AG09309 (cell line): ENCODE data around the gene IPMK.
A peak's percentile ranks its signal among the peaks of the same experiment; 100 is the strongest.

ENCODE experiments used
- DNase-seq: peaks from one replicate; pipeline ENCODE4 v3.0.0-alpha.2; 2010; ENCODE audit warnings: low read depth
- H3K4me3 ChIP-seq: 2 replicates; pipeline ENCODE4 v1.5.1; 2011; ENCODE audit warnings: mild to moderate bottlenecking, low read depth, low read length, moderate library complexity; ENCODE audit not compliant: control insufficient read depth
- TF ChIP-seq, protein P1 (sequence below): IDR thresholded peaks from 2 replicates; pipeline ENCODE4 v1.5.1; 2011; ENCODE audit warnings: mild to moderate bottlenecking, low read depth, low read length, inconsistent platforms; ENCODE audit not compliant: insufficient read depth, control insufficient read depth; ENCODE audit errors: missing control alignments

IPMK gene

DNA sequence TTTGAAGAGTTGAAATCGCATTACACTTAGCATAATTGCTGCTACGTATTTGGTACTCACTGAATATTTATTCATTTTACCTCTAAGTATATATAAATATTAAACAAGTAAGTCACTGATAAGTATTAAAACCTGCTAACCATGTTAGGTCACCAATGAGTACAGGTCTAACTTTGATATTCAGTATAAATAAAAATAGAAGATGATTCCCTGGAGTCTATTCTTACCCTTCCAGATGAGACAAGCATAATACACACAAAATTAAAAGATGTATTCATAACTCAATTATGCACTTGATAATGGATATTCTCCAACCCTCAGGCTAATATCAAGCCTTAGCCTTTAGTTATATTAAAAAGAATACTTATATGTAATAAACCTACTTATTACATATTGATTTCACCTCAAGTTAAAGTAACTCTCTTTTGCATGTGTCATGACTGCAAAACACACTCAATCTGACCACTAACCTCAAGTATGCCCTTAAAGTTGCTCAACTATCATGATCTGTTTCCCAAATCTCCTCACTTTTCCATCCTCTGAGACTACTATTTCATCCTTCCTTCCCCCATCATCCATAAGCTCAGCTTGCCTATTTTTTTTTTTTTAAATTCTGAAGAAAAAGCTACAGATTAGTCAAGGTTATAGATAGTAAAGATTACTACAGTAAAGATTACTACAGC, 46.8 kb downstream of the IPMK start:
- peak; percentile 42 for DNase-seq
- TF ChIP-seq, protein P1, sequence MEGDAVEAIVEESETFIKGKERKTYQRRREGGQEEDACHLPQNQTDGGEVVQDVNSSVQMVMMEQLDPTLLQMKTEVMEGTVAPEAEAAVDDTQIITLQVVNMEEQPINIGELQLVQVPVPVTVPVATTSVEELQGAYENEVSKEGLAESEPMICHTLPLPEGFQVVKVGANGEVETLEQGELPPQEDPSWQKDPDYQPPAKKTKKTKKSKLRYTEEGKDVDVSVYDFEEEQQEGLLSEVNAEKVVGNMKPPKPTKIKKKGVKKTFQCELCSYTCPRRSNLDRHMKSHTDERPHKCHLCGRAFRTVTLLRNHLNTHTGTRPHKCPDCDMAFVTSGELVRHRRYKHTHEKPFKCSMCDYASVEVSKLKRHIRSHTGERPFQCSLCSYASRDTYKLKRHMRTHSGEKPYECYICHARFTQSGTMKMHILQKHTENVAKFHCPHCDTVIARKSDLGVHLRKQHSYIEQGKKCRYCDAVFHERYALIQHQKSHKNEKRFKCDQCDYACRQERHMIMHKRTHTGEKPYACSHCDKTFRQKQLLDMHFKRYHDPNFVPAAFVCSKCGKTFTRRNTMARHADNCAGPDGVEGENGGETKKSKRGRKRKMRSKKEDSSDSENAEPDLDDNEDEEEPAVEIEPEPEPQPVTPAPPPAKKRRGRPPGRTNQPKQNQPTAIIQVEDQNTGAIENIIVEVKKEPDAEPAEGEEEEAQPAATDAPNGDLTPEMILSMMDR = no peak
- no peak overlapping the region for H3K4me3 ChIP-seq

DNA sequence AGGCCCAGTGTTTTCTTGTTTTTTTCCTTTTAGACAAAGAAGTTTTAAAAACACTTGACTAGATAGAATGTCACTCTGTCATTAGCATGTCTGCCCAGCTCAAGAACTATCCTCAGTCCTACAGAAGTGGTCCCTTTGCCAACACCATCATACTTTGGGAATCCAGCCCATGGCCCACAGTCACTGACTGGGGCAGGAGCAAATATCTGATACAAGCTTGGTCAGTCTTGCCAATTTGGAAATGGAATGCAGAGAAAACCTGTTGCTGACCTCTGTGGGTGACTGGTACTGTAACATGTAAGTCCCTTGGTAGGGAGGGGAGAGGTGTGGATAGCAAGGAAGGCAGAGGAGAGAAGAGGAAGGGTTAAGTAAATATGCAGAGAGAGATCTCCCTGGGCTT, 47.8 kb downstream of the IPMK start:
- H3K4me3 ChIP-seq = no peak overlapping the region
- DNase-seq = no peak
- TF ChIP-seq, protein P1 = no peak

DNA sequence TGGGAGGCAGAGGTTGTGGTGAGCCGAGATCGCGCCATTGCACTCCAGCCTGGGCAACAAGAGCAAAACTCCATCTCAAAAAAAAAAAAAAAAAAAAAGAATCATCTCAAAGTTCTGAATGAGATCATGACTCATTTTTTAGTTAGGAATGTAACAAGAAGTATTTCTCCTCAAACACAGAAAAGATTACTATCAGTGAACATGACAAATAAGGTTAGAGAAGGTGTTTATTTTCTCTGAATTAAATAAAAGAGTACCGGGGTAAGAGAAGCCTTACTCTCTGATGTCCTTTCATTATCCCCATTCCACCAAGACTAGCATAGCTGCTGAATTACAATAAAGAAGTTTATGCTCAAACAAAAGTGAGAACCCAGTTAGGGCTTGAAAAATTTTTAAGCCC, 50.1 kb downstream of the IPMK start:
- TF ChIP-seq, protein P1 = no peak
- H3K4me3 ChIP-seq = no peak overlapping the region
- no peak for DNase-seq

DNA sequence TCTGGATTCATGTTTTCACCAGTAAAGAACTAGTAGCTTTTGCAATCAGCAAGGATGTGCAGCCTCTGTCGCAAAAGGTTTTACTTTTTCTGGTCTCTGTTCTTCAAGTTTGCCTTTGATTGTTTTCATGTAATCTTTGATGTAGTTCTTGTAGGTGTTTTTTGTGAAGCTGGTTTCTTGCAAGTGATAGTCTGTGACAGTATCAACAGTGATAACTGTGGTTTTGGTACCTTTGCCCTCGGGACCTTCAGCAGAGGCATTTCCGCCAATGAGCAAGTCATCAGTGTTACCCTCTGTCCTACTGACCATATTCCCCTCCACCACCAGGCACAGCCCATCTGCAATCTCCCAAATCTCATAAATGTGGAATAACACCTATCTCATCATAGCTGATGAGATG, 55.1 kb downstream of the IPMK start:
- DNase-seq = no peak
- TF ChIP-seq, protein P1 = no peak
- no peak overlapping the region for H3K4me3 ChIP-seq

DNA sequence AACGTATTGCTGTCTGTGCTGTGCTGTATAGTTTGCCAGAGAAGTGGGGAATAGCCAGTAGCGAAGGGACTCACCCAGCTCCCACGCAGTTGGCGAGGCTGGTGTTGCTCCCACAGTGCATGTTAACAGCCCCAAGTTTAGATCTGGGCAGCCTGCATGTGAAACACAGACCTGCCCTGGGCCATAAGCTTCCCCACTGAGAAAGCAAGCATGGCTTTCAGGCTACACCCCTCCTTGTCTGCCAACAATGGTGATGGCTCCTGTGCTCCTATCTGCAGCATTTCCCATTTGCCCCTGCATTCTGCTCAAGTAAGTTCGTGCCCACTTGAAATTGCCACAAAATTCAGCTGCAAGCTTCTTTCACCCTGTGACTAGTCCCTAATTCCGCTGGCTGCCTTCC, 57.5 kb downstream of the IPMK start:
- DNase-seq = no peak

DNA sequence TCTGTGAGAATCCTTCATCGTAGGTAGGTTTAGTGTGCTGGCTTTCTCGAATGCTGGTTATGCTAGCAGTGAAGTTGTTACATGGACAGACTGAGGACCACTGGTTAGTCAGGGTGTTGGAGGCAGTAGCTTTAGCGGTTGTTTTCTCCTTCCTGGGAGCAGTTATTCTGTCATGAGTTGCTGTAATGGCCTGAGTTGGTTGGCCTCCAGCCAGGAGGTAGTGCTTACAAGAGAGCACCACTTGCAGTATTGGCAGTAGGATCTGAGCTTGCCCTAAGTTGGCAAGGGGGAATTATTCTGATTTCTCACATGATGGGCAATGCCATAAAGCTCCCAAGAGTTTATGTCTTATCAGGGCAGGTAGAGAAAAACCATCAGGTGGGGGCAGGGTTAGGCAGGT, 58.0 kb downstream of the IPMK start:
- DNase-seq = no peak
- TF ChIP-seq, protein P1 = no peak
- no peak overlapping the region for H3K4me3 ChIP-seq

More for the DNA sequence above, 57.5 kb downstream of the IPMK start:
- no peak overlapping the region for H3K4me3 ChIP-seq
- TF ChIP-seq, protein P1 = no peak

DNA sequence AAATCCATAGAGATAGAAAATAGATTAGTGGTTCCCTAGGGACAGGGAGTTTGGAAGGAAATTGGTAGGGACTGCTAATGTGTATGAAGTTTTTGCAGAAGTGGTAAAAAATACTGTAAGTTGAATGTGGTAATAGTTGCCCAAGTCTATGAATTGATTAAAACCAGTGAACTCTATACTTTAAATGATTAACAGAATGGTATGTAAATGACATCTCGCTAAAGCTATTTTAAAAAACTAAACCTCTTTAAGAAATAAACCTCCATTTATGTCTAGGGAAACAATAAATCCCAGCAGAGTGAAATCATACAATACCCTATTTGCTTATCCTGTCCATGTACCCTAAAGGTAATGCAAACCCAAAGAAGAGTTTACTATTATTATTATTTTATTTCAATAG, 61.4 kb downstream of the IPMK start:
- TF ChIP-seq, protein P1 = no peak
- no peak for DNase-seq
- no peak overlapping the region for H3K4me3 ChIP-seq
